Measurements from ENCODE around the gene ANGEL2.

- TF ChIP-seq EZH2 (IDR thresholded peaks at IDR 0.05; ENCODE audit: low read depth, unreplicated experiment): no peak
- no peak for TF ChIP-seq CTCF (conservative IDR thresholded peaks at IDR 0.05; ENCODE audit: low read depth in 2 of 2)
- TF ChIP-seq POLR2AphosphoS5 (IDR thresholded peaks at IDR 0.05; ENCODE audit: low read depth): no peak
- TF ChIP-seq STAT1 (IDR thresholded peaks at IDR 0.05; ENCODE audit: unreplicated experiment): no peak
- no peak for TF ChIP-seq REST (IDR thresholded peaks at IDR 0.05; ENCODE audit: unreplicated experiment)
- no peak for TF ChIP-seq ZNF114 (CRISPR knock-in tag; IDR thresholded peaks at IDR 0.05)
- no peak for TF ChIP-seq ZNF331 (CRISPR knock-in tag; IDR thresholded peaks at IDR 0.05; ENCODE audit: low read depth)
- no peak for TF ChIP-seq EZH2phosphoT487 (IDR thresholded peaks at IDR 0.05; ENCODE audit: unreplicated experiment)
These were observed 39.3 kb upstream of the ANGEL2 start for GRCh38 chr1:213054733-213055591.
